Suprapubic skin (tissue), 4 donors: ENCODE data around the gene BNC2. TPM values are rescaled to one million over a fixed set of nuclear protein-coding genes. Genes with fewer than 3 reads are reported as not detected.

Experiments used
- DNase-seq, 2 donors: peaks; one replicate each; pipeline ENCODE4 v3.0.0-alpha.2; 2019; ENCODE audit warnings: low spot score in 2 of 2
- H3K27ac ChIP-seq: fragments of 200-600 bp; sonication (generic); one replicate; pipeline ENCODE4 v1.5.1; 2019
- H3K27me3 ChIP-seq: fragments of 200-600 bp; sonication (generic); one replicate; pipeline ENCODE4 v1.5.1; 2019
- H3K36me3 ChIP-seq: fragments of 200-600 bp; sonication (generic); one replicate; pipeline ENCODE4 v1.5.1; 2019
- H3K4me1 ChIP-seq: fragments of 200-600 bp; sonication (generic); one replicate; pipeline ENCODE4 v1.5.1; 2019
- H3K4me3 ChIP-seq: fragments of 200-600 bp; sonication (generic); one replicate; pipeline ENCODE4 v1.5.1; 2019; ENCODE audit warnings: mild to moderate bottlenecking
- H3K9me3 ChIP-seq: fragments of 200-600 bp; sonication (generic); one replicate; pipeline ENCODE4 v1.5.1; 2019
- EP300 ChIP-seq: sonication (generic); formaldehyde crosslinking; IDR thresholded peaks from one replicate; pipeline ENCODE4 v1.6.1; 2017; ENCODE audit warnings: antibody characterized with exemption
- POLR2A ChIP-seq, 2 donors: fragments of 450-650 bp; IDR thresholded peaks; one replicate each; pipeline ENCODE4 v1.6.1; 2017; ENCODE audit warnings: antibody characterized with exemption in 2 of 2, mild to moderate bottlenecking in 2 of 2, moderate library complexity in 2 of 2
- POLR2AphosphoS5 ChIP-seq, 3 donors: sonication (generic); formaldehyde crosslinking; IDR thresholded peaks; one replicate each; pipeline ENCODE4 v1.6.1; 2017; ENCODE audit warnings: antibody characterized with exemption in 3 of 3
- WGBS: methylation state at CpG from one replicate; pipeline ENCODE4 v1.1.5; 2018; 5-methylcytosine and 5-hydroxymethylcytosine counted together
- total RNA-seq, 4 donors: library from RNA; depleted of rRNA; stranded (reverse); fragments of >200 nt; gene quantifications; one replicate each; pipeline ENCODE4 v1.1.0, GENCODE V29; 2016
- TF ChIP-seq, protein P1 (sequence below), 2 donors: fragments of 200-600 bp in 1 of 2; fragments of 450-650 bp in 1 of 2; sonication (generic) in 1 of 2; IDR thresholded peaks; one replicate each; pipeline ENCODE4 v1.5.1; 2016 to 2019; ENCODE audit warnings: antibody characterized with exemption in 2 of 2, mild to moderate bottlenecking in 1 of 2, moderate library complexity in 1 of 2

Gene BNC2
- total RNA-seq, 4 donors from 2014 or later, result 6.5 to 12.3 (median 8.9) TPM

DNA sequence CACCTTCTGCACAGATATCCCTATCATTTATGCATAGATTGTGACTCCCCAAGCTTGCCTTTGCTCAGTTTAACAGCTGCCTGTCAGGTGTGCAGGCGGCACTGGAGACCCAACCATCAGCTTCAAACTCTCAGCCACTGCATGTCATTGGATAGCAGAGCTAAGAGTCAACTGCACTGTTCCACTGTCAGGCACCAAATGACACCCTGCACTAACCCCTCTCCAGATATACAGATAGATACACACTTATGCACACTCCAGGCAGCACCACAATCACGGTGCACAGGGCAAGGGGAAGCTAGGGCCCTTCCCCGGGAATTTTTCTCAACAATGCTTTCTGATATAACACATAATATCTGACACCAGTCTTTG lies 142.3 kb downstream of the BNC2 start:
- peak overlapping the region; percentile 74 for H3K4me3 ChIP-seq
- no peak for TF ChIP-seq POLR2A (IDR thresholded peaks at IDR 0.05)
- no peak for TF ChIP-seq POLR2AphosphoS5 (IDR thresholded peaks at IDR 0.05)
- TF ChIP-seq, protein P1, sequence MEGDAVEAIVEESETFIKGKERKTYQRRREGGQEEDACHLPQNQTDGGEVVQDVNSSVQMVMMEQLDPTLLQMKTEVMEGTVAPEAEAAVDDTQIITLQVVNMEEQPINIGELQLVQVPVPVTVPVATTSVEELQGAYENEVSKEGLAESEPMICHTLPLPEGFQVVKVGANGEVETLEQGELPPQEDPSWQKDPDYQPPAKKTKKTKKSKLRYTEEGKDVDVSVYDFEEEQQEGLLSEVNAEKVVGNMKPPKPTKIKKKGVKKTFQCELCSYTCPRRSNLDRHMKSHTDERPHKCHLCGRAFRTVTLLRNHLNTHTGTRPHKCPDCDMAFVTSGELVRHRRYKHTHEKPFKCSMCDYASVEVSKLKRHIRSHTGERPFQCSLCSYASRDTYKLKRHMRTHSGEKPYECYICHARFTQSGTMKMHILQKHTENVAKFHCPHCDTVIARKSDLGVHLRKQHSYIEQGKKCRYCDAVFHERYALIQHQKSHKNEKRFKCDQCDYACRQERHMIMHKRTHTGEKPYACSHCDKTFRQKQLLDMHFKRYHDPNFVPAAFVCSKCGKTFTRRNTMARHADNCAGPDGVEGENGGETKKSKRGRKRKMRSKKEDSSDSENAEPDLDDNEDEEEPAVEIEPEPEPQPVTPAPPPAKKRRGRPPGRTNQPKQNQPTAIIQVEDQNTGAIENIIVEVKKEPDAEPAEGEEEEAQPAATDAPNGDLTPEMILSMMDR (IDR thresholded peaks at IDR 0.05), result no peak
- no peak for TF ChIP-seq EP300
- H3K4me1 ChIP-seq, result peaks cover 30% of the 10 kb centered on the region
- H3K27ac ChIP-seq, result peak overlapping the region; percentile 96
- H3K36me3 ChIP-seq, result no peaks in the 10 kb centered on the region
- no peaks in the 10 kb centered on the region for H3K27me3 ChIP-seq
- 73% methylated on average over 3 of the region's 3 CpGs for WGBS
- H3K9me3 ChIP-seq, result no peaks in the 10 kb centered on the region
- no peak for DNase-seq

DNA sequence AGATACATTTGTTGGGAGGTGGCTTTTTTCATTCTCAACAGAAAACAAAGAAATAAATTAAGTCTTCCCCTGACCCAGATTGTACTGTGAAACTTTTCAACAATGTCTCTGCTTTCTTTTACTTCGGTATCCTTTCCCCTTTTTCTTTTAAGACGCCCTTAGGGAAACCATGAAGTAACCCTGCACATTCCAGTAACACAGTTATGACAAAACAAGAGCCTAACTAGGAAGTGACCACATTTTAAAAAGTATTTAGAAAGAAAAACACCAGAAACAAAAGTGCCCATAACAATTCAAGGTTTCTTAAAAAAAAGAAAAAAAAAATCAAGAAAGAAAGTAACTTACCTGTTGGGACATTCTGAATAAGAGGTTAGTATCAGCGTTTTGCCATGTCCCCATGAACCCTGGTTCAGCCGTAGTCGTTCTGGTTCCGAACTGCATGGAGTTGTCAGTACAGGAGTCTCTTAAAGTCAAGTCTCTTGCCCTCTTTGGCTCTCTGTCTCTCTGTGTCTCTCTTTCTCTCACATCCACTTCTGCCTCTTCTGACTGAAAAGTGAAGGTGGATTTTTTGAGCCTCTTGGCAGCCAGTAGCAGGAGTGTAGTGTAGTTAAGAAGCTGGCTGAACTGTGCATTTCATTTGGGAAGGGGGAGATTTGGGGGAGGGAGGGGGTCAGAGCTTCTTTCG lies 142.9 kb downstream of the BNC2 start:
- no peaks in the 10 kb centered on the region for H3K36me3 ChIP-seq
- peak overlapping the region; percentile 74 for H3K4me3 ChIP-seq
- peaks cover 28% of the 10 kb centered on the region for H3K4me1 ChIP-seq
- no peak for DNase-seq
- peak overlapping the region; percentile 96 for H3K27ac ChIP-seq
- no peaks in the 10 kb centered on the region for H3K27me3 ChIP-seq
- no peak for TF ChIP-seq POLR2AphosphoS5 (IDR thresholded peaks at IDR 0.05)
- TF ChIP-seq, protein P1 (IDR thresholded peaks at IDR 0.05), result no peak
- no peak for TF ChIP-seq EP300
- TF ChIP-seq POLR2A (IDR thresholded peaks at IDR 0.05), result no peak
- WGBS, result 37% methylated on average over 7 of the region's 7 CpGs
- no peaks in the 10 kb centered on the region for H3K9me3 ChIP-seq

DNA sequence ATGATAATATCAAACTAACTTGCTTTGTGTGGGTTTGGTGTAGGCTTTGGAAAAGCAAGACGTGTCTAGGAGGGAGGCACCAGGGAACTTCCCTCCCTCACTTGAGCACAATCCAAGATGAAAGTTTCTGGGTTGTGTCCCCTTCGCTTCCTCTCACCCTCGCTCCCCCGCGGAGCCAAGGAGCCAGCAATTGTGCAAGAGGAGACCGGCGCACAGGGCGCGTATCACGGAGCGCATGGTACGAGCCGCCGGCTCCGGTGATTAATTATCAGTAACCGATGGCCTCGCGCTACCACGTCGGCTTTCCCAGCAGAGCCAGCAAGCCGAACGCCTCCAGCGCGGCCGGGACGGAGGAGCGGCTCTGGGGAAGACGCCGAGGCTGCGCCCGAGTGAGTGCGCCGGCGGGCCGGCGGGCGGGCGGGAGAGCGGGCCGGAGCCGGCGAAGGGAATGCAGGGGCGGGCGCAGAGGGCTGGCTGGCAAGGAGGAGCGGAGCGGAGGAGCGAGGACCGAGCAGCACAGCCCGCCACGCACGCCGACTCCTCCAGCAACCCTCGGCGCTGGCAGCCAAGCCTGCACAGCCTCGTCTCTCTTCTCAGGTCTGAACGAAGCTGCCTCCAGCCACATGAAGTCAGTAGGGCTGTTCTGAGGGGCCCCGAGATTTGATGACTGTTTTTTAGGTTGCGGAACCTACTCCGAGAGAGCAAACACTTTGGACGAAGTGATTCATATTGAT lies 143.6 kb downstream of the BNC2 start:
- Histone ChIP-seq H3K9me3 (no peaks in the 10 kb centered on the region), H3K4me1 (peaks cover 32% of the 10 kb centered on the region), H3K36me3 (no peaks in the 10 kb centered on the region), H3K4me3 (peak overlapping the region; percentile 74), H3K27ac (peak overlapping the region; percentile 96), H3K27me3 (no peaks in the 10 kb centered on the region)
- TF ChIP-seq POLR2A (IDR thresholded peaks at IDR 0.05) (peak in 1 of 2 donors; percentile 43), POLR2AphosphoS5 (IDR thresholded peaks at IDR 0.05) (peak in 2 of 3 donors; percentile 72 to 75), EP300 (no peak)
- TF ChIP-seq, protein P1 (IDR thresholded peaks at IDR 0.05), result no peak
- 1% methylated on average over 47 of the region's 60 CpGs for WGBS
- DNase-seq, result peak; percentile 88 to 92

DNA sequence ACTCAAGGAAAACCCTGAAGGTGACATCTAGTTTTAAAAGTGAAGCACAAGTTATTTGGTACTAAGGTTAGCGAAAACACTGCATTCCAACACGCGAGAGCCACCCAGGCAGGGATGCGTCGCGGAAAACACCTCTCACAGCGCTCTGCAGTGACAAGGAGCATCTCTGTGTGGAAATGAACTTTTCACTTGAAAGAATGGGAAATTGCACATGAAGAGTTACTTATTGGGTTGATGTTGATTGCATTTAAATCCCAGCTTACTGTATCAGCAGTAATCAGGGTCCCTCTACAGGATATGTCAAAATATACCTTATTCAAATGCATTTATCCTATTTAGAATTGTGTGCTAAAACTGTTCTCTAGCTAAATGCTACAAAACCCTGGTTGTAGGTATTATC lies 144.4 kb downstream of the BNC2 start:
- DNase-seq, result no peak
- Histone ChIP-seq H3K36me3 (no peaks in the 10 kb centered on the region), H3K4me1 (peaks cover 35% of the 10 kb centered on the region), H3K4me3 (peak overlapping the region; percentile 74), H3K9me3 (no peaks in the 10 kb centered on the region), H3K27ac (peak overlapping the region; percentile 96), H3K27me3 (no peaks in the 10 kb centered on the region)
- WGBS, result 61% methylated on average over 7 of the region's 7 CpGs
- no peak for TF ChIP-seq POLR2A (IDR thresholded peaks at IDR 0.05)
- TF ChIP-seq, protein P1 (IDR thresholded peaks at IDR 0.05), result no peak
- no peak for TF ChIP-seq POLR2AphosphoS5 (IDR thresholded peaks at IDR 0.05)
- no peak for TF ChIP-seq EP300

DNA sequence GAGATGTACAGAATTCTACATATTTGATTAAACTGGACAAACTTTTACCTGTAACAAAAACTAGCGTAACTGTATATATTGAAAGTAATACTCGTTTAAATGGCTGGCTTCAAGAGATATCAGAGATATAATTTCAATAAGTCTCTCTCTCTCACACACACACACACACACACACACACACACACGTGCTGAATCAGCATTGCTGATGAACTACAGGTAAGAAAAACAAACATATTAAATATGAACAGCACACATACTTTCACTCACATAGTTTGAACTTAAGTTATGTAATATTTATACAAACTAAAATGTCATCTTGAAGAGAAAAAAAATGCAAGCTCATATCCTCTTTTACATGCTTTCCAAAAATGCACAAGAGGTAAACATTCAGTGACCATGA lies 145.4 kb downstream of the BNC2 start:
- H3K27me3 ChIP-seq, result no peaks in the 10 kb centered on the region
- DNase-seq, result no peak
- H3K27ac ChIP-seq, result no peak overlapping the region
- WGBS, result 81% methylated on average over 3 of the region's 3 CpGs
- H3K4me3 ChIP-seq, result no peak overlapping the region
- H3K36me3 ChIP-seq, result no peaks in the 10 kb centered on the region
- TF ChIP-seq, protein P1 (IDR thresholded peaks at IDR 0.05), result no peak
- TF ChIP-seq EP300, result no peak
- no peak for TF ChIP-seq POLR2AphosphoS5 (IDR thresholded peaks at IDR 0.05)
- no peak for TF ChIP-seq POLR2A (IDR thresholded peaks at IDR 0.05)
- no peaks in the 10 kb centered on the region for H3K9me3 ChIP-seq
- peaks cover 35% of the 10 kb centered on the region for H3K4me1 ChIP-seq
